ENCODE results near the gene CFAP46.
"Not testable (repeated sequence)": the region's sequence is repeated elsewhere in the genome, so short reads cannot be mapped to it uniquely, and the experiment has no call there.

Gene CFAP46

DNA sequence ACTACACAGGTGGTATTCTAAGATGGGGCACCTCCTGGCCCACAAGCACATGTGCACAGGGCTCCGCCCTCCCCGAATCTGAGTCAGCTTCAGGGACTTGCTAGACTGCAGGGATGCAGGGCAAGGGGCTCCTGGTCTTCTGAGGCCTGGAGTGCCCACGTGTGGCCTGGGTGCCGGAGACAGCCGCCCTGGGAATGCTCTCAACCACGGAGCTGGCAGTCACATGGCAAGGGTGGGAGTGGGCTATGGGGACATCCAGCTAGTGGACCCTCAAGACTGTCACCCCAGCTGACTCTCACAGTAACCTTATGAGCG lies 42.7 kb downstream of the CFAP46 start:
- DNase-seq (ENCODE audit: low read depth, low spot score), result no peak

DNA sequence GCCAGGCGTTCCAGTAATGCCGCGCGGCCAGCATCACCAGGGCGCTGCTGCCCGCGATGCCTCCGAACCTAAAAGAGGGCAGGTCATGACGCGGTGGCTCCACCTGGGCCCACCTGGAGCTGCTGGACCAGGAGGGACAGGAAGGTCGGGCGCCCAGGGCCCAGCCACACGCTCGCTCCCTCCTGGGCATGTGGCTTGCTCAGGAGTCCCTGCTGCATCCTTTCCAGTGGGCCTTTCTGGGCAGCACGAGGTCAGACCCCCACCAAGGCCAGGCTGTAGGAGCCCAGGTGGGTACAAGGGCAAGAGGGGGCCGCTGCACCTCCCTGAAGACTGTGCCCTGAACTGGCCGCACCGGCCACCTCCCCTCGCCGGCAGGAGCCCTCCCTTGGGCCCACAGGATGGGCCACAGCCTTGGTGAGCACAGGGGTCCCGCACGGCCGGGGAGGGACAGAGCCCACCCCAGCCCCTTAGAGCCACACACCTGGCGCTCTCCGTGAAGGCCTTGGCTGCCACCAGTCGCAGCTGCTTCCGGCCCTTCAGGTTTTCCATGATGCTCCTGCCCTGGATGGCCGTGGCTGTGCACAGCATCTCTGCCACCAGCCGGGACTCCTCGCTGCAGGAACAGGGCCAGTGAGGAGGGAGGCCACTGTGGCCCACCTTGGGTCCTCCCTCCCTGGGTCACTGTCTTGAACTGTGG lies 43.2 kb downstream of the CFAP46 start:
- no peak for DNase-seq (ENCODE audit: low read depth, low spot score)

DNA sequence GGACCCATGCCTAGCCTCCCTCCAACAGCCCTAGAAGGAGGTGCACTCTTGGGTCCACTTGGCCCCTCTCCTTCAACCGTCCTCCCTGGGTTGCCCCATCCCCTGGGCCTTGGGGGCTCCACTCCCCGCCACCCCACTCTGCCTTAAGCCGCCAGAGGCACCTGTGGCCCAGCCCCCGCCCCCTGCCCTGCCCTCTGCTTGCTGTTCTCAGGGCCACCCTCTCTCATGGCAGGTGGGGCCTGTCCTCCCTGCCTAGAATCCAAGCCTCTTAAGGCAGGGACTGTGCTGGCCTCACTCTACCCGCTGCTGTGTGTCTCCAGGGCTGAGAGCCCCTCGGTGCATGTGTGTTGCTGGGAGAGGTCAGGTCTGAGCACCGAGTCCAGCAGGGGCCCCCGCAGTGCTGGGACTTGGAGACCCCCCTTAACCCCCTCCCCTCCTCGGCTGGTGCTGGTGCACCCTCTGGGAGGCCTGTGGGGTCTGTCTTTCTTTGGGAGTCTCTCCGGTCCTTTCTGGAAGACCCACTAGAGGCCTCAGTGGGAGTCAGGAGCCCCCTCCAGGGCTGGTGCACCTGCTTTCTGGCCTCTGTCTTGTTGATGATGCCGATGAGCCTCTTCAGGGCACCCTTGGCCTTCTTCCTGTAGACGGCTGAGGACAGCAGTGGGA lies 43.8 kb downstream of the CFAP46 start:
- no peak for DNase-seq (ENCODE audit: low read depth, low spot score)

DNA sequence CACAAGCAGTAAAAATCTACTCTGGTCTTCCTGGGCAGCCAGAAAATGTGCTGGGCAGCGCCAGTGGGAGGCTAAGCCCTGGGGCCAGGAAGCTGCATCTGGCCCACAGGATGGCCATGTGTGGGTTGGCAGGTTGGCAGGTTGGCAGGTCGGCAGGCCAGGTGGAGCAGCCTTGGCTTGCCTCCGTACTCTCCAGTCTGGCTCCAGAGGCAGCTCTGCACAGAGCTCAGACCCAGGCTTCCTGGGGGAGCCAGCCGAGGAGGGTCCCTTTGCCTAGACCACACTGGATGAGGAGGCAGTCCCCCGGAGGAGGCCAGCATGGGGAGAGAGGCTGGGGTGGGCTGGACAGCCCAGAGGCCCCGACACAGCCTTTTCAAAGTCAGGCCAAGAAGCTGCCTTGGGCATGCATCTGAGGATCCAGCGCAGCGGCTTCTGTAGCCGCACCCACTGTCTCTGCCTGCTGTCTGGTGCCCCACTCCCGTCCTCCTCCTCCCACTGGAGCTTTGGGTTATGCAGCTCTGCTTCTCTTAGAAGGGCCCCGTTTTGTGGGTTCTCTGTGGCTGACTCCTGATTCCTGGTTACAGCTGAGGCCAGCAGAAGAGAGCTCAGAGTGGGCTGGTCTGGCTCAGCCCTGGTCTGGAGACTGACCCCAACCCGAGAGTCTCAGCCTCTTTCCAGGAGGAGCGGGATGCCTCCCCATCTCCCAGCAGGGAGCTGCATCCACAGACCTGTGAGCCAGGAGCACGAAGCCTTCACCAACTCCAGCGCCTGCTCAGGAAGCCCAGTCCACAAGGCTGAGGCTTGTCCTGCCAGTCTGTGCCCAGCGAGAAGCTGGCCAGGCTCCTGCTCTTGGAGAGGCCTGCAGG lies 44.6 kb downstream of the CFAP46 start:
- DNase-seq (ENCODE audit: low read depth, low spot score), result no peak

DNA sequence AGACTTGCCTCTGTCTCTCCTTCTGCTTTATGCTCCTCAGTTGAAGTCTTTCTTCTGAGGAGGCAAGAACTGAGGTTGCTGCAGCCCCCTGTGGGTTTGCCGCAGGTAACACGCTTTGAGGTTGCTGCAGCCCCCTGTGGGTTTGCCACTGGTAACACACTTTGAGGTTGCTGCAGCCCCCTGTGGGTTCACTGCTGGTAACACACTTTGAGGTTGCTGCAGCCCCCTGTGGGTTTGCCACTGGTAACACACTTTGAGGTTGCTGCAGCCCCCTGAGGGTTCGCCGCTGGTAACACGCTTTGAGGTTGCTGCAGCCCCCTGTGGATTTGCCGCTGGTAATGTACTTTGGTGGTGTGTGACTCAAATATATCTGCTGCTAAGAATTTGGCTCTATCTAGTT lies 48.6 kb downstream of the CFAP46 start:
- DNase-seq (ENCODE audit: low read depth, low spot score), result peak; percentile 75

DNA sequence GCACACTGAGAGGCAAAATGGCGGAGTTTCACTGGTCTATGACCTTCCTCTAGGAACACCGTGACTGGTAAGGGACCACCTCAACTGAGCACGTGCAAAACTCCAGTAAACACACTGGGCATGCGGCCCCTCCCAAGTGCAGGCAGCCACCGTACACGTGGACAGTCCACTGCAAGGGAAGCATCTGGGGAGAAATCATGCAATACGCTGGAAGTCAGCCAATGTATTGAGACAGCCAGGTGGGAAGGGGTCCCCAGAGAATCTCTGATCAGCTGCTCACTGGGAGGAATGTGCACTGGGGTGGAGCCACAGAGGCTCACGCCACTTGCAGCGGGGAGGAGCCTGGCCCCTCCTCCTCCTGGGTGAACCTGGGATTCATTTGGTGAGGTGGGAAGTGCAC lies 49.3 kb downstream of the CFAP46 start:
- DNase-seq (ENCODE audit: low read depth, low spot score), result no peak

DNA sequence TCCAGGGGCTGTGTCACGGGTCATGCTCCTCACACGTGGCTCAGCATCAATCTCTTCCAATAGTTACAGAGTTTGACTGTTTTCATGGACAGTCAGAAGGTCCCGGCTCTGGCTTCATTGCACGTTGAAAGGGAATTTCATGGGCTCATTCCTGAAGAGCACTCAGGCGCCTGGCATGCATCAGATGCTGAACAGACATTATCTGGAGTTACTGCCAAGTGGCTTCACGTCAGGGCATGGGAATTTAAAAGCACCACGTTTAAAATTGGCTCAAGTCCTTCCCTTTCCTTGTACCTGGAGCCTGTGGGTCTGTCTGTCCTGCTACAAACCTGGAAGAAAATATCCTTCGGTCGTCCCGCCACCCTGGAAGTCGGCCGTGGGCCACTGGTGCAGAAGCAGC lies 50.4 kb downstream of the CFAP46 start:
- no peak for DNase-seq (ENCODE audit: low read depth, low spot score)

DNA sequence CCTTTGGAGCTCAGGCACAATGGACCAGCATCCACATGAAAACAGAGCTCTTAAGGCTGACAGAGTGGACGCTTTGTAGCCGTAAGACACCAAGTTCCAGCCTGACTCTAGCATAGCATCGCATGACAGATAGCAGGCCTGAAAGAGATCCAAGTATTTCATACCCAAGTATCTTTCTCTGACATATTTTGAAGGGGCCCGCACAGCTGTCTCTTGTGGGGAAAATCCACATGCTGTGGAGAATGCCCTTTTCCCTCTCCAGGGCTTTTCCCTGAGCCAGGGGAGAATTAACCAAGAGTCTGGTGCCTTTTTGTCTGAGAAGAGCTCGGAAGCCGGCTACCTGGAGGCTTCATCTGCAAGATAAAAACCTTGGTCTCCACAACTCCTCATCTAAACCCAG lies 51.0 kb downstream of the CFAP46 start:
- DNase-seq (ENCODE audit: low read depth, low spot score), result no peak

DNA sequence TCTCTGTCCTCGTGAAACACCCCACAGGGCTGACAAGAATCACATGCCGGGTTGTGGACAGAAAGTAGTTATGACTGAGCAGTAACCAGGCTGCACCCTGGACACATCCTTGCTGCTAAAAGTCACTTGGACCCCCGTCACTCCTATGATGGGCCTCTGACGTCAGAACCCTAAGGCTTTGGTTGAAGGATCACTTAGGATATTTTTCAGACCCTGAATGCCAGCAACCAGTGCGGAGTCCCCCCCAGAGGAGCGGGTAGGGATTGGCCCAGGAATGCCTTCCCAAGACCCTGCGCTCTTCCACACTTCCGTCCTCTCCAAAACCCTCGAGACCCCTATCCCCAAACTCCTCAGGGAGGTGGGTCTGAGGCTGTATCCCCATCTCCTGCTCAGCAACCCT lies 52.1 kb downstream of the CFAP46 start:
- no peak for DNase-seq (ENCODE audit: low read depth, low spot score)

DNA sequence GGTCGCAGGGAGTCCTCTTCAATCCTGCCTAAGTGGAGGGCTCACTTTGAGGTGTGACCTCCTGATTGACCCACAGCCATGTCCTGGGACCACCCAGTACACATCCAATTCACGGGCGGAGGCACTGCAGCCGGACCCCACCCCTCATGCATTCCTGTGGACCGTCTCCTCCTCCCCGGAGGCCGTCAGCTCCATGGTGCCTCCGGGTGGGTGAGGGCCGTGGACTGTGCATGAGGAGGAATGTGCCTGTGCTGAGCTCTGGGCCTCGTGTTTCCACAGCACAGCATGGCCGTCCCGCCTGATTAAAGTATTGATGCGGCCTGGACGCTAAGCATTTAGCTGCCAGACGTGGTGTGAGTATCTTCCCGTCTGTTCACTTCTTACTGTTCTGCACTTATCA lies 52.8 kb downstream of the CFAP46 start:
- DNase-seq (ENCODE audit: low read depth, low spot score), result no peak

DNA sequence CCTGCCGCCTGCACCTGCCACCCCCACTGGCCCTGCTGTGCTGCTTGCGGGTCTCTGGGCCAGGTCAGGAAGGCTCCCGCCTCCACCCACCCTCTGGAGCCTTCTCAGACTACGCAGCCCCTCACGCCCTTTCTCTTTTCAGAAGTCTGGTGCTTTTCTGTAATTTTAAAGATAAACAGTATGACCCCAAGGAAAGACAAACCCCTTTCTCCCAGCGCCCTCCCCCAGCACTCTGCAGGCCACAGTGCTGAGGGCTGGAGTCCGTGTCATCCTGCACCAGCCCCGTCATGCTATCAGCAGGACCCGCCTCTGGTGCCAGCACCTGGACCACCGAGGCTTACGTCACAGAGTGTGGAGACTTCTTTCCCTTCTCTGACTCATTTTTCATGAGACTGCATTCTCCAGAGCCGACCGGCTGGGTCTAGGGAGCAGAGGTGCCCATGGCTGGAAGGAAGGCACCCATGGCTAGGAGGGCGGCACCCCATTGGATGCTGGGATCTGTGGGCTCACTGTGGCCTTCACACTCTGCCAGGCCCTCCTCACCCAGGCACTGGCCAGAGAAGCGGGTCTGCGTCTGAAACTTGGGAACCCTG lies 53.4 kb downstream of the CFAP46 start:
- no peak for DNase-seq (ENCODE audit: low read depth, low spot score)

DNA sequence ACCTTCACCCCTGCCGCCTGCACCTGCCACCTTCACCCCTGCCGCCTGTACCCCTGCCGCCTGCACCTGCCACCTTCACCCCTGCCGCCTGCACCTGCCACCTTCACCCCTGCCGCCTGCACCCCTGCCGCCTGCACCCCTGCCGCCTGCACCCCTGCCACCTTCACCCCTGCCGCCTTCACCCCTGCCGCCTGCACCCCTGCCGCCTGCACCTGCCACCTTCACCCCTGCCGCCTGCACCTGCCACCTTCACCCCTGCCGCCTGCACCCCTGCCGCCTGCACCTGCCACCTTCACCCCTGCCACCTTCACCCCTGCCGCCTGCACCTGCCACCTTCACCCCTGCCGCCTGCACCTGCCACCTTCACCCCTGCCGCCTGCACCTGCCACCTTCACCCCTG lies 53.9 kb downstream of the CFAP46 start:
- DNase-seq (ENCODE audit: low read depth, low spot score), result not testable (repeated sequence)

DNA sequence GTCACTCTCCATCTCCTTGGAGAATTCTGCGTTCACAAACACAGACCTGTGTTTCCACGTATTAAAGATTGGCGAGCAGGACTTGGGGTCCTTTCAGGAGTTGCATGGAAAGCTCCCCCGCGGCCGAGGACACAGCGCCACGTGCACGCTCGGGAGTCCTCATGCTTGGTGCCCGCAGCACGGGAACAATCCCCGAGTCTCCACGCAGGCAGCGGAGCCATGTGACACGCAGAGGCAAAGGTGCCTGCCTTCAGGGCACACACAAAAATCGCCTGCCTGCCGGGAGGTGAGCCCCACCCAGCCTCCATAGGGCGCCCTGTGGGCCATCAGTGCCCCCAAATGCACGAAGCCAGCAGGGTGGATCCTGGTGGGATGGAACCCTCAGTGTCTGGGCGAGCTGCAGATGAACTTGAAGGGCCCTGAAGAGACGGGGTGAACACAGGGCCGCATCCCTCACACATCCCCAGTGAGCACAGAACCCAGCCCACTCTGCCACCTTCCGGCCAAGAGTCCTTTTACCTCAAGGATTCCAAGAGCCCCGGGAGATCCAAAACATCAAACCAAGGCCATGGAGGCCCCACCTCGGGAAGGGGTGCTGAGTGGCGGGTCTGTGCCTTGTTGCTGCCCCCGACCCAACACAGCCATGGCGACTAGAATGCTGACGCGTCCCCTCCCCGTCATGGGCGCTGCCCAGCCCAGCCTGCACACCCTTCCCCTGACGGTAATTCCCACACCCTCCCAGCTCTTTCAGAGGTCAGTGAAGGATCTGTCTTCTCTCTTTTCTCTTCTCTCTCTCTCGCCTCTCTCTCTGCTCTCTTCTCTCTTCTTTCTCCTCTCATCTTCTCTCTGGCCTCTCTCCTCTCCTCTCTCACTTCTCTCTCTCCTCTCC lies 55.9 kb downstream of the CFAP46 start:
- peak; percentile 49 for DNase-seq (ENCODE audit: low read depth, low spot score)

DNA sequence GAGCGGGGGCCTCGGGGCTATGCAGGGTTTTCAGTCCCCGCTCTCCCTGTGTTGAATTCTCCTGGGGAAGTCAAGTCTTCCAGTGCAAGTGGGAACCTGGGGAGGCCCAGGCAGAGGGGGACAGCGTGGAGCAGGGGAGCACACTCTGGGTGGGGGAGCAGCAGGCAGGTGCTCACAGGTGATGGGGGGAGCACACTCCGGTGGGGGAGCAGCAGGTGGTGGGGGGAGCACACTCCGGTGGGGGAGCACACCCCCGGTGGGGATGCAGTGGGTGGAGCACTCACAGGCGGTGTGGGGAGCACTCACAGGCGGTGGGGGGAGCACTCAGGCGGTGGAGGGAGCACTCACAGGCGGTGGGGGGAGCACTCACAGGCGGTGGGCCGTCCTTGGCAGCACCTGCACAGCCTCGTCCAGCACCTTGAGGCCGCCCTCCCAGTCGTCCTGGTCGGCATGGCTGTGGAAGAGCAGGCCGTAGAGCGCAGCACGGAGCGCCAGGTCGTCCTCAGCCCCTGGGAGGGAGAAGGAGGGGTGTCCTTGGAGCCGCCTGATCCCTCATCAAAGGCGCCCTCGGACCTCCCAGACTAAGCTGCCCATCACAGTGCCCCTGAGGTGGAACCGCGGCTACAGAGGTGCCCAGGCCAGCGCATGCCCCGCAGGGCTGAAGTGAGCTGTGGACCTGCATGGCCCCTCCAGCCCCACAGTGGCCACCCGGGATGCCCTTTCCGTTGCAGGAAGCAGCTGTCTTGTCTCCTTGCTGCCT lies 56.7 kb downstream of the CFAP46 start:
- DNase-seq (ENCODE audit: low read depth, low spot score), result no peak

DNA sequence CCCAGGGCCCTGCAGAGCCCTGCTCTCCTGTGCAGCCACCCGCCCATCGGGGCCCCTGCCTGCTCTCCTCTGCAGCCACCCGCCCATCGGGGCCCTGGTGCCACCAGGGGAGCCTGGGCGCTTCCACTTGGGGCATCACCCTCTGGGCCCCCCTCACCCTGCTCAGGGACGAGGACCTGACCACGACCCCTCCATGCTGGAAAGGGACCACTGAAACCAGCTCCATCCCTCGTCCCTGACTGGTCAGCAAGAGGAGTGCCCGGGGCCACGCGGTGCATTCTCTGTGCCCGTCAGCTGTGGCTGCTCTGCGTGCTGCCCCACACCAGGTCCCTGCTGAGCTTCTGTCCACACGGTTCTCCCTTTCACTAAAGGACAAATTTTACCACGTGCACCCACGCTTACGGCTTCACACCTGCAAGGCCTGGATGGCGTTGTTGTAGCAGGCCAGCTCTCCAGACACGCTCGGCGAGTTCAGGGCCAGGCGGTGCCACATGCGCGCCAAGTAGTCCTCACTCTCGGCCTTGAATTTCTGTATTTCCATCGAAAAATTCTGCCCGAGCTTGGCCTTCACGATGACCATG lies 57.6 kb downstream of the CFAP46 start:
- DNase-seq (ENCODE audit: low read depth, low spot score), result no peak

DNA sequence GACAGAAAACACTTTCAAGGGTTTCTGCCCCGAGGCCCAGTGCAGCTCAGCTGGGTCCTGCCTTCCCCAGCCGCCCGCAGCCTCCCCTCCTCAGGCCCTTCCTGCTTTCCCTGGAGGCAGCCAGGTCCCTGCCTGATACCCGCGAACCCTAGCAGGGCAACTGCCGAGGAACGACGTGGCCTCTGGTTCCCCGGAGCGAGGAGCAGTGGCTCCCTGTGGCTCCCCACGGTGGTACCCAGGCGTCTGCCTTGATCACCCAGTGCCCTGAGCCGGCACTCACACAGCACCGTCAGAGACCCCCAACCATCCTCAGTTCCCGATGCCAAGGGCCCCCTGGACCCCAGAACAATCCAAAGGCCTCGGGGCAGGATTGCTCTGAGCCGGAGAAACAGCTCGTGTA lies 58.3 kb downstream of the CFAP46 start:
- no peak for DNase-seq (ENCODE audit: low read depth, low spot score)

DNA sequence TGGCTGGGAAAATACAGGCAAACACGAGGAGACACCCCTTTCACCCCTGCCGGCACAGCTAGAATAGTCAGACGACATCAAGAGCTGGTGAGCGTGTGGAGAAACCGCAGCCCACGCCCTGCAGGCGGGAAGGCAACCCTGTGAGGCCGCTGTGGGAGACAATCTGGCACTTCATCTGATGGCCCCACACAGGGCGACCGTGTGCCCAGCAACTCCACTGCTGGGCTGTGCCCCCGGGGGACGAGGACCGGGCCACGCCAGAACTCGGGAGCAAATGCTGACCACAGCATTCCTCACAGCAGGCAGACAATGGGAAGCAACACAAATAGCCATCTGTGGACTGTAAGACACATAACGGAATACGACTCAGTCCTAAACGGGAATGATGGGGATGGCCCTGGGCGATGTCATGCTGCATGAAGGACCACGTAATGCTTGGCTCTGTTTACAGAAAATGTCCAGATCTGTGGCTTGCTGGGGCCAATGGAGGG lies 58.9 kb downstream of the CFAP46 start:
- no peak for DNase-seq (ENCODE audit: low read depth, low spot score)

DNA sequence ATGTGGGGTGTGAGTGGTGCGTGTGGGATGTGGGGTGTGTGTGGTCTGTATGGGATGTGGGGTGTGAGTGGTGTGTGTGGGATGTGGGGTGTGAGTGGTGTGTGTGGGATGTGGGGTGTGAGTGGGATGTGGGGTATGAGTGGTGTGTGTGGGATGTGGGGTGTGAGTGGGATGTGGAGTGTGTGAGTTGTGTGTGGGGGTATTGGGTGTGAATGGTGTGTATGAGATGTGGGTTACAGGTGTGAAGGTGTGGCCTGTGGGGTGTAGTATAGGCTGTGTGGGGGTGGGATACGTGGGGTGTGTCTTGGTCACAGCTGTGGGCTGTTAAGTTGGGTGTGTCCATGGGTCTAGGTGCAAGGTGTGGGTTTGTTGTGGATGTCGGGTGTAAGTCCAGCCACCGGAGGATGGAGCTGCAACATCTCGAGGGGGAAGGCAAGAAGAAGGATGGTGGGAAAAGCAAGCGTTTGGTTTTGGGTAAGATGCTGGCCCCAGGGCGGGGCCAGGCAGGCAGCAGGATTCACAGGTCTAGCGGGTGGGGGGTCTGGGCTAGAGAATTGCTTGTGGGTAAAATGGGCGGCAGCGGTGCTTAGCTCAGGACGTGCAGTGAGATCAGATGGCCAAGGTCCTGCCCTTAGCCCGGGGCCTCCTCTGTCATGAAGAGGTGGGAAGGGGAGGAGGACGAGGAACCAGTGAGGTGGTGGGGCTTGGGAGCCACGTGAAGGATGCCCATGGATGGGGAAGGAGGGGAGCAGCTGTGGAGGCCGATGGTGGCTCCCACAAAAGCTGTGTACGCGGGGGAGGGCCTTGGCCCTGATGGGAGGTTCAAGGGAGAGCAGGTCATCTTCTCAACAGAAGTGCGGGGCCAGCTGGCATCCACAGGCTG lies 60.1 kb downstream of the CFAP46 start:
- no peak for DNase-seq (ENCODE audit: low read depth, low spot score)
